NCI-H1417 (cell line): ENCODE data around the gene GLIS2.

Experiments
- DNase-seq, 3 experiments: peaks; one replicate each; lab custom pipeline; 2025; lab: John Stamatoyannopoulos, UW

Gene GLIS2

DNA sequence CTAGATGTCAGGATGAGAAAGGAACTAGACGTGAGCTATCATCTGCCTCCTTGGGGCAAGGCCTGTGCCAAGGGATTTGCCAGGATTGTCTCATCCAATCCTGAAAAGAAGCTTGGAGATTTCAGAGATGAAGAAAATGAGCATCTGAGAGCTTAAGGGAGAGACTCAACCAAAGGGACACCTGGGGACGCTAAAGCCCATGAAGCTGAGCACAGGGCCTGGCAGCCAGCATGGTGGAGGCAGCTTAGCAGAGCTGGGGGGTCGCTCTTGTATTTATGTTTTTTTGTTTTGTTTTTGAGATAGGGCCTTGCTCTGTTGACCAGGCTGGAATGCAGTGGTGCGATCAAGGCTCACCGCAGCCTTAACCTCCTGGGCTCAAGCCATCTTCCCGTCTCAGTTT, 18.4 kb upstream of the GLIS2 start:
- no peak for DNase-seq

DNA sequence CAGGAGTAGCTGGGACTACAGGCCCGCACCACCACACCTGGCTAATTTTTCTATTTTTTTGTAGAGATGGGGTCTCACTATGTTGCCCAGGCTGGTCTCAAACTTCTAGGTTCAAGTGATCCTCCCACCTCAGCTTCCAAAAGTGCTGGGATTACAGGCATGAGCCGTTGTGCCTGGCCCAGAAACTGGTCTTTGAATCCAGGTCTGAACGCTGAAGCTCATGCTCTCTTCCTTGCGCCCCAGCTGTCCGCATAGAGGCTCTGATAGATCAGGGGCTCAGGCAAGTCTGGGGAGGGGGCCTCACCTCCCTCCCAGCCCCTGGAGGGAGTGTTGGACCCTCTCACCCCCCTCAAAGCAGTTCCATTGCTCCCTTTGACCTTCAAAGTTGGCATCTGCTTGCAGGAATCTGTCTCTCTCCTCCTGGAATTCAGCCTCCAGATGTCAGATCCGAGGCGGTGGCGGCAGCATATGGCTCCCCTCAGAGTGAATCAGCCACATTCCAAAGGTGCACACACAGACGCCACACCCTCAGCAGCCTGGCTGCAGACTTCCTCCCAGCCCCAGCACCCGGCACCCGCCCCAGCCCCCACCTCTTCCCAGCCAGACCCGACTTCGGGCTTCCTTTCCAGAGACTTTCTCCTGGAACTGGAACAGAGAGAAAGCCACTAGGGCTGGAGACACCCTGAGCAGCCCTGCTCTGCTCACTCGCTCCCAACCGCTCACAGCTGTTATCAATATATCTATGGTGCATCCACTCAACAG, 16.9 kb upstream of the GLIS2 start:
- no peak for DNase-seq

DNA sequence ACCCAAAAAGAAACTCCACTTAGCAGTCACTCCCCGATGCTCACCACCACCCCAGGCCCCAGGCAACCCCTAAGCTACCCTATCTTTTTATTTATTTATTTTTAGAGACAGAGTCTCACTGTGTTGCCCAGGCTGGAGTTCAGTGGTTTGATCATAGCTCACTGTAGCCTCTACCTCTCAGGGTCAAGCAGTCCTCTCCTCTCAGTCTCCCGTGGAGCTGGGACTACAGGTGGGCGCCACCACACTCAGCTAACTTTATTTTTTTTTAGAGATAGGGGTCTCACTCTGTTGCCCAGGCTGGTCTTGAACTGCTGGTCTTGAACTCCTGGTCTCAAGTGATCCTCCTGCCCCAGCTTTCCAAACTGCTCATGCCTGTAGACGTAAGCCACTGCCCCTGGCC, 14.7 kb upstream of the GLIS2 start:
- DNase-seq = no peak

GRCh38 chr16:4301968-4302367, 13.9 kb upstream of the GLIS2 start:
- DNase-seq = no peak

DNA sequence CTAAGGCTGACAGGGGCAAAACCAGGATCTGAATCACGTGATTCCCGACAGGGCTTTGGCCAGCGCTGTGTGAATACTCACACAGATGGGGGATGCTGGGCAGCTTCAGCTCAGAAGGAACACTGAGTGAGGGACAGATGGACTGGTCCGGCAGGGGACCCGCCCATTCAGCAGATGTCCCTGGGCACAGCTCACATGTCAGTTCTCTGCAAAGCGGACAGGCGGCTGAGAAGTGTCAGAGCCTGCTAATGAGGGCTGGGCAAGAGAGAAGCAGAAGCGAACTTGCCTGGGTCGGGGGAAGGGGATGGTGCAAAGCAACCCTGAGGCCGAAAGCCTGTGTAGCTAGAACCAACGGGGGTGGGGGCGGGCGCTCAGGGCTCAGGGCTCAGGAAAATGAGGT, 11.9 kb upstream of the GLIS2 start:
- peak in 1 of 3 experiments; percentile 26 for DNase-seq

GRCh38 chr16:4306470-4307214, 9.2 kb upstream of the GLIS2 start:
- peak; percentile 51 to 87 (median 83) for DNase-seq

GRCh38 chr16:4307215-4308037, 8.4 kb upstream of the GLIS2 start:
- peak; percentile 76 to 93 (median 92) for DNase-seq

DNA sequence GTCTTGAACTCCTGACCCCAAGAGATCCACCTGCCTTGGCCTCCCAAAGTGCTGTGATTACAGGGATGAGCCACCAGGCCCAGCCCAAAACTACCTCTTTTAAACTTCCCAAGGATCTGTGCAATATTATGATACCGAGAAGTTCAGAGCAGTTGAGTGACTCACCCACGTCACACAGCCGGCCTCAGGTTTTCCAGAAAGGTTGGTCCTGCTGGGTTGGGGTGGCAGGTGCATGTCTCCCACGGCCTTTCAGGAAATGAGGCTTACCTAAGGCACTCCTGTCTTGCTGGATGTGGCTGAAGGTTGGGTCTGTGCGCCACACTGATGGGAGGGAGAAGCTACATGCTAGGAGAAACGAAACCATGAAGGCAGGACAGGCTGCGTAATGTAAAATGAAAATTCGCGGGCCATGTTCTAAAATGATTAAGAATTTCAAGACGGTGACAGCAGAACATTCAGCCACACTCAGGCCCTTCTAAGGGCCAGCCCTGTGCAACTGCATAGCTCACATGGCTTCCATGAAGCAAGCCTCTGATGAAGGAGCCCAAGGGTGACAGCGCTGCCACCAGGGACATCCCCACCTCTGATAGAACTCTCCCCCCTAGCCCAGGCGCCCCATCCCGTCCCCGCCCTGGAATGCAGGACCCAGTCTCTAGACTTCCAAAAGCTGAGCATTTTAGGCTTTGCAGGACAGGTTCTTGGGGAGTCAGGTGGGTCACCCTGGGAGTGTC, 6.6 kb upstream of the GLIS2 start:
- DNase-seq = no peak

DNA sequence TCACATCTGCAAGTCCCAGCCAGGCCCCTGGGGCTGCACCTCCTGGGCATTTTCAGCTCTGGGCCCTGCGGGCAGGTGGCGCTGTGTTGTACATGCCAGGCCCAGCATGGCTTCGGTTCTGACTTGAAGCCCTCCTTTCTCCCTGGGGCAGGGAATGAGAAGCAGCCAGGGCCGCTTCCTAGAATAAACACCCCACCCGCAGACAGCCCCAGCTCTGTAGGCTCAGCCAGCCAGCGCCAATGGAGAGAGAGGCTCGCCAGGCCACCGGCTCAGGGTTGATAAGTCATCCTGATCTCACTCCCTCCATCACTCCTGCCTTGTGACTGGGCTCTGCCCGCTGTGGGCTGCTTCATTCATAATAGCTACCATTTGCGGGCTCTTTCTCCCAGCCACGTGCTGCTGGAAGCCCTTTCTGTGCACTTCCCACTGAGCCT, 6.0 kb upstream of the GLIS2 start:
- DNase-seq = peak in 1 of 3 experiments; percentile 15

- DNase-seq = peak in 1 of 3 experiments; percentile 39
Measured at GRCh38 chr16:4313563-4314531, 2.0 kb upstream of the GLIS2 start.

DNA sequence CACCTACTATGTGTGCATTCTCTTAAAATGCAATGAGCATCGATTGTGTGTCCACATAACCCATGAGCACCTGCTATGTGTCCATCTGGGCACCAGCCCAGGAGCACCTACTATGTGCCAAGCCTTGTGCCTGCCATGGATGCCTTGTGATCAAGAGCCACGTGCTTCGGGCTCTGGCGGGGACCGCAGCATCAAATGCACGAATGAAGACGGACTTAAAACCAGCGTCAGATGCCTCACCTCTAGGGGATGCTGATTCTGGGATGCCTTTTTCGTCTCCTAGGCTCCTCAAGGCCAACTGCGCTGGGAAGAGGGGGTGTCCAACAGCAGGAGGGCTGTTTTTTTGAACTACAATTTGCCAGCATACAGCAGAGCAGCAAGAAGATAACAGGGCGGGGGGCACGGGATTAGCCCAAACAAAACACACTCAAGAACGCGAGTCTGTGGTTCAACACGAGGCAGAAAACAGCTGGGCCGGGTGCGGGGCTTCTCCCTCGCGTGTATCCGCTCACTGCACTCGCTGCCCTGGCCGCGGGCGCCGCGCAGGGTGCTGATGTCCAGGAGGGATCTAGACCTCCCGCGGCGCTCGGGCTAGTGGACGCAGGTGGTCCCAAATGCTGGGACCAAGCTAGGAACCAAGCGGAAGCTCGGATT, 1.2 kb upstream of the GLIS2 start:
- peak; percentile 11 to 70 (median 57) for DNase-seq

DNA sequence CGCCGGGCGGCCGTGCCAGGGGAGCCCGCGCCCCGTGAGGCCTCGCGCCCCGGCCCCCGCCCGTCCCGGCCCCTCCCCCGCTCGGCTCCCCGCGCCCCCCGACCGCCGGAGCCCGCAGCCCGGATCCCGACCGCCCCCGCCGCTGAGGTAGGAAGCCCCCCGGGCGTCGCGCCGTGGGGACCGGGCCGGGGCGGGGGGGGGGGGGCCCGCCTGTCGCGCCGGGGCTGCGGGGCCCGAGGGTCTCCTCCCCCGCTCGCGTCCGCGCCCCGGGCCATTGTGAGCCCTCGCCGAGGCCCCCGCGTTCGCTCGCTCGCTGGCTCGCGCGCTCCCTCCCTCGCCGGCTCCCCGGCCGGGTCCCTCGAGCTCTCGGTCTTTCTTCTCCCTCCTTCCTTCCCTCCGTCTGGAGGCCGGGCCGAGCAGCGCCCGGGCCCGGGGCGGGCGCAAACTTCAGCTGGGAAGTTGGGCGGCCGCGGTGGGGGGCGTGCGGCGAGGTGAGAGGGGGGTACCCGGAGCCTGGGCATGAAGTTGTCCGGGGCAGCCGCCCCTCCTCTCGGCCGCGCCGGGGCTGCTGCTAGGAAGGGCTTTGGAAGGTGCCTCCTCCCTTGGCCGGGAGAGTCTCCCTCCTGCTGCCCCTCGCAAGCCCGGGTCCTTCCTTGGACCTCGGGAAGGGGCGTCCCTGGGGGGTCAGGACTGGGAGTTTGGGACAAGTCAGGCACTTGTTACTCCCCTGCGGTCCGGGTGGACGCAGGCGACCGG, 419 bp downstream of the GLIS2 start:
- peak in 2 of 3 experiments; percentile 3 to 82 for DNase-seq

DNA sequence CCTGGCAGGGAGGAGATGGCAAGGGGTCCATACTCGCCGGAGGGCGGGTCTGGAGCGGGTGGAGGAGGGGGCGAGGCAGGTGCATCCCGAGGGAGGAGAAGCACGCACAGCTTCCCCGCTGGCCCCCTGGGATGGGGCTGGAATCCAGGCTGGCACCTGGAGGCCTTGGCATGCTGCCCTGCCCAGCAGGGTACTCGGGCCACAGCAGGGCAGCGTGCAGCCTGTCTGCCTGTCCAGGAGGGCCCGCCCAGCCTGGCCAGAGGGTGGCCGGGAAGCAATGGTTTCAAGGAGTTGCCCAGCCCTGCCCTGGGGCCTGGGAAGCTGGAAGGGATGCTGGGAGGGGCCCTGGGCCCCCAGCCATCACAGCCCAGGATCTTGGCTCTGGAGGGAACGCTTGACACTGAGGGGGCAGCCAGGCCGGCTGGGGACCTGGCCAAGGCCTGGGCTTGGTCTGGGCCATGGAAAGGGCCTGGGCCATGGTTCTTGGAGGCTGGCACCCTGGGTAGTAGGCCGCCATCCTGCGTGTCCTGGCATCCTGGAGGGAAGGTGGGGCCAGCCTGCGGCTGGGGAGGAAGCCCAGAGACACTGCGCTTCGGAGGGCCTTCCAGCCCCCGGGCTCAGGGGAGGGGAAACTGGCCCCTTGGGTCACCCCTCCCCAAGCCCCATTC, 1.1 kb downstream of the GLIS2 start:
- DNase-seq = peak; percentile 9 to 93 (median 88)

DNA sequence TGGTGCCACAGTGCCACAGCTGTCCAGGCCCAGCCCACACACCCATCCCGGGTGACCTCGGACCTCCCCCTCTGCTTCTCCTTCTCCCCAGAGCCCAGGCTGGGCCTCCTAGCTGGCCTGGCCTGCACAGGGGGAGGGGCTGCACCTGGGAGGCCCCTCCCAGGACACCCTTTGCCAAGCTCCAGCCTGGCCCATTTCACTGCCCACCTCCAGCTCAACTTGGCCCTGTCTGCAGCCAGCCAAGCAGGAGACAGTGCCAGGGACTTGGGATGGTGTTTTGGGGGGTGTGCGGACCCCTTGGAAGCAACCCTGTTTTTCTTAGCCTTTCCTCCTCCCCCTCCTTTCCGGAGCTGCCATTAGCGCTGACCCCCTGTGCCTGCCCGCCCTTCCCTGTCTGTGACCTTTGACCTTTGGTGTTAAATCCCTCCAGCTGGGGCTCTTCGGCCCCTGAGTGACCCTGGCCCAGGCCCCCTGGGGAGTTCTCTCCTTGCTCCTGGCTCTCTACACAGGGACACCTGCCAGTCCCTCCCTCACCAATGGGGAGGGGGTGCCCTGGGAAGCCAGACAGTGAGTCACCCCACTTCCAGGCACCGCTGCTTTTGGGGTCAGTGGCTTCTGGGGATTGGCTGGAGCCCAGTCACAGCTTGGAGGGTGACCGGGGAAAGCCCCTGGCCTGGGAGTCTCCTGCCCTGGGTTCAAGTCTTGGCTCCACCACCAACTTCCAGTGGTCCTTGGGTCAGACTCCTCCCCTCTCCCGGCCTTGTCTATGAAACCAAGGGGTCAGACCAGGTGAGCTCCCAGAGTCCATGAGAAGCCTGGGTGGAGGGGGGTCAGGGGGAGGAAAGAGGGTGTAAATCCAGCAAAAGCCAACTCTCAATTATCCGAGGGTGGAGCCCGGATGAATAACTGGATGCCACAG, 1.9 kb downstream of the GLIS2 start:
- DNase-seq = peak in 1 of 3 experiments; percentile 14

DNA sequence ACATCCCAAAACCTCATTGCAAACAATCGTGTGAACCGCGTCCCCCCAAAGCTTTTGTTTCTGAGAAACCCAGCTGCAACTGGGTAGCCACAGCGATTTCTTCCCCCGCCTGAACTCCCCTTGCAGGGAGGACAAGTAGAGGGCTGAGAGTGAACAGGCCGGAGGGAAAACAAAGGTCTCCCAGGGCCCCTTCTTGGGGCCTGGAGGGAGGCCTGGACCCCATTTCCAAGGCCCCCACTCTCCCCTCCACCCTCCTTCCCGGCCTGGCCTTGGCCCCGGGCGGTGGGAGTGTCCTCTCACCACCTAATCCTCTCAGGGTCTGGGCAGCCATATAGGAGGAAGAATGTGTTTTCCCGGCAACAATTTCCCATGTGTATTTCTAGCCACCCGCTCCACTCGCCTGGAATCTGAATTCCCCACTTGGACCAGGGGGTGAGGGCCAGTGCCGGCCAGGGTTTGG, 2.6 kb downstream of the GLIS2 start:
- no peak for DNase-seq

DNA sequence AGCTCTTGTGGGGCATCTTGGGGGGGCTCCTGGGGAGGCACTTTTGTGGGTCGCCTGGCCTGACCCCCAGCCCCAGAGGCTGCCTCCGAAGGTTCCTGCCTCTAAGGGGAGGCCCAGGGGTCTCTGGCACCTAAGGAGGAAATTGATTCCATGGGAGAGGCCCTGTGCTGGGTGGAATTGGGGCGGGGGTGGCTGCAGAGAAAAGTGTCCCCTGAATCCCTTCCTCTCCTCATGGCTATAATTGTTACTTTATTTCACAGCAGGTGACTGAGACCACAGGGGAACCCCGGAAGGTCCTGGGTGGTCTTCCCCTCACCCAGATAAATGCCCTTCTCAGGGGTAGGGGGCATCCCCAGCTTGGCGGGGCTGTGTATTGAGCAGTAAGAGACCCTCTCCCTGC, 3.1 kb downstream of the GLIS2 start:
- no peak for DNase-seq
